ENCODE data around the gene STK36. TPM values are rescaled to one million over a fixed set of nuclear protein-coding genes. Genes with fewer than 3 reads are reported as not detected.

Gene STK36
- total and polyA plus RNA-seq, 2 donors (not counting 3 experiments of a cell fraction or from before 2014, with no cell fraction given): 40.9 to 65.2 TPM

- peak overlapping the region; percentile 12 for H3K4me2 ChIP-seq (ENCODE audit: insufficient read depth, low read length)
- no peak overlapping the region for H3K4me3 ChIP-seq (replicated peaks in 1 of 3; ENCODE audit: insufficient read depth in 1 of 3, low read depth in 1 of 3, low read length in 3 of 3)
- FAIRE-seq: peak; percentile 18
- TF ChIP-seq, protein P1, sequence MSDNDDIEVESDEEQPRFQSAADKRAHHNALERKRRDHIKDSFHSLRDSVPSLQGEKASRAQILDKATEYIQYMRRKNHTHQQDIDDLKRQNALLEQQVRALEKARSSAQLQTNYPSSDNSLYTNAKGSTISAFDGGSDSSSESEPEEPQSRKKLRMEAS (IDR thresholded peaks at IDR 0.05; ENCODE audit: insufficient read depth, insufficient read length): no peak
- TF ChIP-seq JUN (IDR thresholded peaks at IDR 0.05; ENCODE audit: borderline replicate concordance, insufficient read depth, insufficient read length, low read depth): no peak
- no peak for TF ChIP-seq EZH2 (IDR thresholded peaks at IDR 0.05; ENCODE audit: borderline replicate concordance, low read depth, low read length, severe bottlenecking)
- no peak for TF ChIP-seq POLR2A (IDR thresholded peaks at IDR 0.05; ENCODE audit: low read depth, low read length)
- no peak for TF ChIP-seq FOS (IDR thresholded peaks at IDR 0.05; ENCODE audit: borderline replicate concordance, insufficient read depth, low read length)
- no peak for TF ChIP-seq POLR2AphosphoS5 (IDR thresholded peaks at IDR 0.05; ENCODE audit: insufficient read depth, low read depth, low read length)
- TF ChIP-seq GATA2 (IDR thresholded peaks at IDR 0.05; ENCODE audit: insufficient read depth, insufficient read length, low read depth, low read length): no peak
- no peak for TF ChIP-seq MYC (IDR thresholded peaks at IDR 0.05; ENCODE audit: low read depth, low read length)
- TF ChIP-seq CTCF (IDR thresholded peaks at IDR 0.05; ENCODE audit: extremely low read depth in 1 of 2, insufficient read depth in 1 of 2, low read depth in 1 of 2, low read length in 2 of 2): no peak
- no peak overlapping the region for H3K9ac ChIP-seq (replicated peaks; ENCODE audit: extremely low read depth, insufficient read depth, low read length)
- no peak for DNase-seq (ENCODE audit: low read depth, low spot score)
- H3K27ac ChIP-seq (ENCODE audit: insufficient read depth, low read depth, low read length): no peak overlapping the region
- no peaks in the 10 kb centered on the region for H3K9me1 ChIP-seq (replicated peaks; ENCODE audit: control insufficient read depth, extremely low read depth, insufficient read depth, low read length)
- no peaks in the 10 kb centered on the region for H3K9me3 ChIP-seq (replicated peaks; ENCODE audit: control insufficient read depth, insufficient read depth, low read length)
- H3K36me3 ChIP-seq (ENCODE audit: control insufficient read depth in 2 of 2, extremely low read depth in 1 of 2, insufficient read depth in 2 of 2, low read length in 2 of 2): no peaks in the 10 kb centered on the region
- peak overlapping the region; percentile 18 for H2AFZ ChIP-seq (ENCODE audit: low read depth, low read length)
- H3K27me3 ChIP-seq (ENCODE audit: control insufficient read depth in 2 of 2, insufficient read depth in 2 of 2, low read length in 2 of 2): no peaks in the 10 kb centered on the region
- BruUV-seq (replicated peaks): no TSS peak
- peaks cover 15% of the 10 kb centered on the region for H3K4me1 ChIP-seq (ENCODE audit: control insufficient read depth, extremely low read depth, insufficient read depth, low read length)
- intact Hi-C loops (cut with micrococcal nuclease): loop anchor here (1.0 kb wide), 1 partner anchor 8 kb away; no protein-coding TSS in a partner anchor
- POLR2A ChIA-PET: interaction anchor here (0.7 kb wide), 1 partner anchor 8 kb away, joined by 3 read pairs; no protein-coding TSS in a partner anchor
- dilution Hi-C loops (cut with MboI; ENCODE audit: extremely low pct_ligation_motif_present, low sequenced_read_pairs): no loop called here
- CTCF ChIA-PET: interaction anchor here (1.0 to 1.7 kb wide), 2 partner anchors 9 to 16 kb away, joined by 4 to 6 read pairs; partner anchors contain the start of gene PLCD4
- no peaks in the 10 kb centered on the region for H4K20me1 ChIP-seq (replicated peaks; ENCODE audit: control insufficient read depth, extremely low read depth, insufficient read depth, low read length)
- no peaks in the 10 kb centered on the region for H3K79me2 ChIP-seq (ENCODE audit: control insufficient read depth, insufficient read depth, low read length)
Measured at GRCh38 chr2:218623366-218623705, 48.5 kb upstream of the STK36 start.
